ENCODE measurements around the gene GRAMD1B.

- TF ChIP-seq CTCF (IDR thresholded peaks at IDR 0.05) (no peak), POLR2A (IDR thresholded peaks at IDR 0.05) (no peak)
Measured at GRCh38 chr11:123483058-123483457, 53.0 kb downstream of the GRAMD1B start.
